ENCODE data around the gene SDK1.

The SDK1 gene

DNA sequence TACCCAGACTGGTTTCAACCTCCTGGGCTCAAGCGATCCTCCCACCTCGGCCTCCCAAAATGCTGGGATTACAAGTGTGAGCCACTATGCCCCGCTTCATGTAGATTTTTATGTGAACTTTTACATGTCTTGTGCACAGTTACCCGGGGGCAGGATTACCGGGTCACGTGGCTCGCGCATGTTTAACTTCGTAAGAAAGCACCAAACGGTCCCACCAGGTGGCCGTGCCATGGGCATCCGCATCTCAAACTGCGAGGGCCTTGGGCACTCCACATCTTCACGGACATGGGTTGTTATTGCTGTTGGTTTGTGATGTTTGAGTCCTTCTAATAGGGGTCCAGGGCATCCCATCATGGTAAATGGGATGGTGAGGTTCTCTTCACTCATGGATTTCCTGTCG is 744.4 kb downstream of the SDK1 start:
- no peak for DNase-seq (ENCODE audit: low read depth)

DNA sequence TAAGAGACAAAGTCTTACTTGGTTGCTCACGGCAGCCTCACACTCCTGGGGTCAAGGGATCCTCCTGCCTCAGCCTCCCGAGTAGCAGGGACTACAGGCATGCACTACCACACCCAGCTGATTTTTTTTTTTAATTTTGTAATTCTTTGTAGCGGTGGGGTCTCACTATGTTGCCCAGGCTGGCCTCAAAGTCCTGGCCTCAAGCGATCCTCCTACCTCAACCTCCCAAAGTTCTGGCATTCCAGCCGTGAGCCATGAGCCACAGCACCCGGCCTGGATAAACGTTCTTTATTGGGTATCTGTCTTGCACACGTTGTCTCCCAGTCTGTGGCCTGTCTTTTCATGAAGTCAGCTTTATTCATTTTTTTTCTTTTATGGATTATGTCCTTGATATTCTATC is 744.9 kb downstream of the SDK1 start:
- no peak for DNase-seq (ENCODE audit: low read depth)

- DNase-seq (ENCODE audit: low read depth) = no peak
These were observed 747.3 kb downstream of the SDK1 start for GRCh38 chr7:4048336-4048735.

GRCh38 chr7:4049202-4049601 is 748.1 kb downstream of the SDK1 start:
- no peak for DNase-seq (ENCODE audit: low read depth)

- DNase-seq (ENCODE audit: low read depth) = no peak
These were observed 749.1 kb downstream of the SDK1 start for GRCh38 chr7:4050126-4050660.

DNA sequence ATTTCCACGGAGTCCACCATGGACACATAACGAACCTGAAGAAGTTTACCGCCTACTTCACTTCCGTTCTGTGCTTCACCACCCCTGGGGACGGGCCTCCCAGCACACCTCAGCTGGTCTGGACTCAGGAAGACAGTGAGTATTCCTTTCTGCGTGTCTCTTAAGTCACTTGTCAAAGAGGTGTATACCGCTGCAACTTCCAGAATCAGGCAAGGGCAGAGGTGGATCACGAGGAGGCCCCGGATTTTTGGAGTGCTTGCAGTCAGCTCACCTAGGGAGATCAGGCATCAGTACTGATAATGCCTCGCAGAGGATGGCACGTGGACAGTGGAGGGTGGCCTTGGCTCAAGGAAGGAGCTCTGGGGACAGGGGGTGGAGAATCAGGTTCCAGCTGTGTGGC is 750.6 kb downstream of the SDK1 start:
- DNase-seq (ENCODE audit: low read depth) = no peak

- DNase-seq (ENCODE audit: low read depth) = no peak
These were observed 751.1 kb downstream of the SDK1 start for GRCh38 chr7:4052130-4052529.

DNA sequence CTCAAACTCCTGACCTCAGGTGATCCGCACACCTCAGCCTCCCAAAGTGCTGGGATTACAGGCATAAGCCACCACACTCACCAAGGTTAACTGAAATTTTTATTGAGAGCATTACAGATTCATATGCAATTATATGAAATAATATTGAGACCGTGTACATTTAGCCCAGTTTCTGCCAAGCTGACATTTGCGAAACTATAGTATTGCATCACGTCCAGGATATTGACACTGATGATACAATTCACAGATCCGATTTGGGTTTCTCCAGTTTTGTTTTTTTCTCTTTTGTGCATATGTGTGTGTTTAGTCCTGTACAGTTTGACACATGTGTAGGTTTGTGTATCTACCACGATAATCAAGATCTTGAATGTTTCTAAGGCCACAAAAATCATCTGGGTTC is 753.1 kb downstream of the SDK1 start:
- no peak for DNase-seq (ENCODE audit: low read depth)

DNA sequence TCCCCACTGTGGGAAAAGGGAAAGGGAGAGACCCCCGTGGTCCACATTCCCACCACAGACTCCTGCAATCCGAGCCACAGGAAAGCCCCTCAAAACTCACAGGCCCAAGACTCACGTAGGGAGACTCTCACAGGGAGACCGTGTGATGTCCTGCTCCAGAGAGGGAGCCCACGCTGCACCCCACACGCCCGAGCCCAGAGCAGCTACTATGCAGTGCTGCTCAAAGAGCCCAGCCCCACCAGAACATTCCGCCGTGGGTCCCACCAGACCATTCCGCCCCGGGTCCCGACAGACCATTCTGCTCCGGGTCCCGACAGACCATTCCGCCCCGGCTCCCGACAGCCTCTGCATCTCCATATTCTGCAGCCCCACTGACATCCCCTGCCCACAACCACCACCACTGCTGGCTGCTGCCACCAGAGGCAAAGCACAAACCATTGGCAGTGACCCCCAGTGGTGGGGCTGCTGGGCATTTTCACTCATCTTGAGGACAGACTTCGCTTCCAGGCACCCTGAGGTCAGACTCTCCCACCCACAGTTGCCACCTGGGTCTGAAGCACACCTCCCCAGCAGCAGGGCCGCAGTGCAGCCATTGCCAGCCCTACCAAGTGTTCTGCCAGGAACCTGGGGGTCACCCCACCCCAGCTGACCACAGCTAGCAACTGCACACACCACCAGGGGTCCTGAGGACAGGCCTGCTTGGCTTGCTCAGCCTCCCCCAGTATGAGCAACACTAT is 755.7 kb downstream of the SDK1 start:
- DNase-seq (ENCODE audit: low read depth) = no peak

- DNase-seq (ENCODE audit: low read depth) = no peak
These were observed 756.2 kb downstream of the SDK1 start for GRCh38 chr7:4057289-4057616.

- no peak for DNase-seq (ENCODE audit: low read depth)
These were observed 757.1 kb downstream of the SDK1 start for GRCh38 chr7:4058158-4058557.

DNA sequence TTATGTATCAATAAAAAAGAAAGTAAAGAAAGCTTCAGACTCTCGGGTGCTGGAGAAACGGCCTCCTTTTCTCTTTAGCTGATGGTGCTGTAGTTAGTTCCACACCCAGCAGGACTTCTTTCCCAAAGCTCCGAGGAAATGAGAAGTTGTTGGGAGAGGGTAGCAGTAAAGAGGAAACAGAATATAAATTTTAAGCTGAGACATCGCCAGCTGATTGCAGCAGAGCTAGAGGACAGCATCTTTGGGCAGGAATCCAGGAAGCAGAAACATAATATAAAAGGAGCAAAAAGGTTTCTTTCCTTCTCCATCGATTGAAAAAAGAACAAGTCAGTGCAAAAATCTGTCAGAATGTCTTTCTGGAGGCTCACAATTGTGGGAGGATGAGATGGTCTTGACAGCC is 764.1 kb downstream of the SDK1 start:
- no peak for DNase-seq (ENCODE audit: low read depth)

DNA sequence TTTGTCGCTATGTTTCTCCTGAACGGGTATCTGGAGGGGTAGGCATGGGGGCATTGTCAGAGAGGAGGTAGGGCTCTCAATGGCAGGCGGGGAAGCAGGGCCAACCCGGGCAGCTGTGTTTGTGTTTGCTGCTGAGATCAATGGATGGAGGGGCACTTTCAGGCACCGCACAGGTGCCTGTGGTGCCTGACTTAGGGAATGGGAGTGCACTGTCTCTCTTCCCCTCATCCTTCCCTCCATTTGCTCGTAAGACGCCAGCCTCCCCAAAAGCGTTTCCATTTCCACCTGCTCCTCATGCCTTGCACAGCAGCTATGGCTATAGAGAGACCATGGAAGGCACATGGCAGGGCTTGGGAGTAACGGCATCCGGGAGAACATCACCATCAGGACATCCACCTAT is 765.2 kb downstream of the SDK1 start:
- DNase-seq (ENCODE audit: low read depth) = no peak

GRCh38 chr7:4066626-4067475 is 765.8 kb downstream of the SDK1 start:
- no peak for DNase-seq (ENCODE audit: low read depth)

GRCh38 chr7:4067476-4067760 is 766.4 kb downstream of the SDK1 start:
- no peak for DNase-seq (ENCODE audit: low read depth)

DNA sequence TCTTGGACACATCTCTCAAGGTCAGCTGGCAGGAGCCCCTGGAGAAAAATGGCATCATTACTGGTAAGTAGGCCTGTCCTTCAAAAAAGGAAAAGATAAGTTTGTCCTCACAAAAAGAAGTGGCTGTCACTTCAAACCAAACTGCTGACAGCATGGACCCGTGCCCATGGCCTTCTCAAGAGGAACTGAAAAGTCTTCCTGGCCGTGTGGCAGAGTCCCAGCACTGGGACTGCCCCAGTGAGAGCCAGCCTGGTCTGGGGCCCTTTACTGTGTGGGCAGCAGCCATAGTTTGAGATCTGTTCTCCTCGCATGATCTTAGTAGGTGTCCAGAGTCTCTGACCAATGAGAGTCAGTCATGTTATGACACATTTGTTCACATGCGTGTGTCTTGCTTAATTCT is 766.8 kb downstream of the SDK1 start:
- no peak for DNase-seq (ENCODE audit: low read depth)

DNA sequence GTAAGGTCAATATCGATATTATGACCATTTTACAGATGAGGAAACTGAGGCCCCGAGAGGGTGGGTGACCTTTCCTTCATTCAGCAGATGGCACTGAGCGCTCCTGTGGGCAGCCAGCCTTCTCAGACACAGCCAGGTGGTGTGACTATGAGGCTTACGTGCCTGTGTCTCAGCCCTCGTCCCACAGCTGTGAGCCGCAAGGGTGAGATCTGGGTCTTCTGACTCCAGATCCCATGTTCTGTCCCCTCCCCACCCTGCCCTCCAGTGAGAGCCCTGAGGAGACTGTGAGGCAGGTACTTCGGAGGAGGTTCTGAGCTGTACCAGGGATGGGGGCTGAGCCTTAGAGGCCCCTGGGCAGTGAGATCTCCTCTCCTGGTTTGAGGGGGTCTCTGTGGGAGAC is 767.2 kb downstream of the SDK1 start:
- DNase-seq (ENCODE audit: low read depth) = no peak

DNA sequence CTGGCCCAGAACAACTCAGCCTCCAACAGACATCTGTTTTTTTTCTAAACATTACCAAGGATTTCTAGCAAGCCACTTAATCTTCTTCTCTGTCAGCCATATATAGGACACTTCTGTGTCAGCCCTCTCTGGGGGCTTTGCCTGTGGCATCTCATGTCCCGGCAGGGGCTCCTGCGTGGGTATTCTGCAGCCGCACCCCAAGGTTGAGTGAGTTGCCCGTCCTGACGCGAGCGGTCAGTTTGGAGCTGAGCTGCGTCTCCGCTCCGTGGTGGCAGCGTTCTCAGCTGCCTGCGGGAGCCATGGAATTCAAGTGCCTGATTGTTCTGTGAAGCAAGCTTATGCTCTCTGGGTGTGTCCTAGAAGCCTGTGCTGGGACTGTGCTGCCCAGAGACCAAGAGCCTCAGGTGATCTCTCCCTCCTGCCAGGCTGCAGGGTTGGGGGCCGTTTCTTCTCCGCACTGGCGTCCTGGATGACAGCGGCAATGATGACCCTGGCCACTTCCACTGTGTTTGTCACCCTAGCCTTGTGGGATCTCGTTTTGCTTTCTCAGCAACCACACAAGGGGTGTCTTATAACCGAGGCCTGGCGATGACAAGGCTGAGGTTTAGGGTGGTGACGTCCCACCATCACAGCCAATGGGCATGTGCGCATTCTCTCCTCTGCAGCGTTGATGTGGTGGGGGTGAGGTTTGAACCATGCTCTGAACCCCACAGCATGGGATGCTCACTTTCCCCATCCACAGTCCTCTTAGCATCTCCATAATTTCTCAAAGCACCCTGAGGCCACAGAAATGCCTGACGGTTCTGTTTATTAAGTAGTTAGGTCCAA is 768.4 kb downstream of the SDK1 start:
- no peak for DNase-seq (ENCODE audit: low read depth)

DNA sequence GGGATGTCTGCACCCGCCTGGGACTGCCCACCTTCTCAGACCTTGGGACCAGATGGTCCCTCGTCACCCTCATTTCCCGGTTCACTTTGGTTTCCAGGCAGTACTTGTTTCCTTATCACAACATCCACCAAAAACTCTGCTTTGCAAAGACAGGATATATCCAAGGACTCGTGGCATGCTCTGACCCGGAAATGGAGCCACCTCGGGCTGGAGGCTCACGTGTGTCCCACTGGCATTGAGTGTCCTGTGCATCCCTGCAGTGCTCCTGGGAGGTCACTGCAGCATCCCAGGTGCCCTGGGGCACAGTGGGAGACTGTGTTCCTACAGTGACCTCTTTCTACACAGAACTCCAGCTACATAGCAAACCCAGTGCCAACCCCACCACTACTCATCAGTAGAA is 769.2 kb downstream of the SDK1 start:
- no peak for DNase-seq (ENCODE audit: low read depth)

GRCh38 chr7:4071370-4072058 is 770.5 kb downstream of the SDK1 start:
- no peak for DNase-seq (ENCODE audit: low read depth)

DNA sequence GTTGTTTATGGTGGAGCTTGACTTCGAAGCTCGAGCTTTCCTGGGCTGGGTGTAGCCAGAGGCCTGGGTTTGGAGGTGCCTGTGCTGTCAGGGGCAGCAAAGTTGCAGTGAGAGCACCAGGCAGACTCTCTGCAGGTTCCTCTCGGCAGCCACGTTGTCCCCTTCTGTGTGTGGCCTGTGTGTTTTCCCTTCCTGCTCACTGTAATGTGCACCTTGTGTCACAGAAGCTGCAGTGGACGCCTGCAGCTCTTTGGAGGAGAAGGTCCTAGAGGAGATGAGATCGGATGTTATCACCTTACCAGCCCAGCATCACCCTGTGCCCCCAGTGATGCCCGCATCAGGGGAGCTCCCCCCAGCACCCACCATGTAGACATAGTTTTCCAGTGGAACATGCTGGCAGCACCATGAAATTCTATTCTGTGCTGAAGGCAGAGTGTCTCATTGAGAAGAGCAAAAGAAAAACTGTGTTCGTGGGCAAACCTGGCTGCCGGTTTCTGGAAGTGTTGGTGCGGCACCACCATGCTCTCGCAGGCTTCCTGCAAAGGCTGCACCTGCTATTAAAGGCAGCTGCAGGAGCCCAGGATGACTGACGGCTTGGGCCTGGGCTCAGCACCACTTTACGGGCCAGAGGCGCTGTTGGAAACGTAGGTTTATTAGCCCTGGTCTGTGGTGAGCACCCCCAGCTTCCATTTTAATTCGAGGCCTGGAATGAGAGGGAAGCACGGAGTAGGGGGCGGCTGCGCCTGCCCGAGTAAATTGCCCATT is 771.3 kb downstream of the SDK1 start:
- DNase-seq (ENCODE audit: low read depth) = no peak

All from stimulated activated CD8-positive, alpha-beta memory T cell treated with anti-CD3 and anti-CD28 coated beads, Interleukin-4, amount 100 ng/mL, for 24 hours (primary cell).